ENCODE data around the gene TAF11L8. TPM values are rescaled to one million over a fixed set of nuclear protein-coding genes. Genes with fewer than 3 reads are reported as not detected.

Gene TAF11L8
- total and polyA plus RNA-seq, 4 experiments from 2014 or later, result not detected

Other genes starting within 250 kb of the TAF11L8 start
- not detected for gene TAF11L2, start 92.7 kb downstream of the TAF11L8 start, total RNA-seq
- gene TAF11L2, start 92.7 kb downstream of the TAF11L8 start, polyA plus RNA-seq, result not detected
- not detected for gene TAF11L3, start 72.6 kb downstream of the TAF11L8 start, total RNA-seq
- not detected for gene TAF11L3, start 72.6 kb downstream of the TAF11L8 start, polyA plus RNA-seq
- gene TAF11L4, start 69.2 kb downstream of the TAF11L8 start, total RNA-seq, result not detected
- not detected for gene TAF11L4, start 69.2 kb downstream of the TAF11L8 start, polyA plus RNA-seq
- not detected for gene TAF11L5, start 65.7 kb downstream of the TAF11L8 start, total RNA-seq
- not detected for gene TAF11L5, start 65.7 kb downstream of the TAF11L8 start, polyA plus RNA-seq
- gene TAF11L6, start 62.3 kb downstream of the TAF11L8 start, total RNA-seq, result not detected
- not detected for gene TAF11L6, start 62.3 kb downstream of the TAF11L8 start, polyA plus RNA-seq
- gene TAF11L7, start 5.2 kb downstream of the TAF11L8 start, total RNA-seq, result not detected
- not detected for gene TAF11L7, start 5.2 kb downstream of the TAF11L8 start, polyA plus RNA-seq
- gene TAF11L9, start 3.4 kb upstream of the TAF11L8 start, total RNA-seq, result not detected
- not detected for gene TAF11L9, start 3.4 kb upstream of the TAF11L8 start, polyA plus RNA-seq
- not detected for gene TAF11L10, start 6.9 kb upstream of the TAF11L8 start, total RNA-seq
- gene TAF11L10, start 6.9 kb upstream of the TAF11L8 start, polyA plus RNA-seq, result not detected
- gene TAF11L11, start 13.2 kb upstream of the TAF11L8 start, total RNA-seq, result not detected
- not detected for gene TAF11L11, start 13.2 kb upstream of the TAF11L8 start, polyA plus RNA-seq
- not detected for gene TAF11L12, start 19.4 kb upstream of the TAF11L8 start, total RNA-seq
- not detected for gene TAF11L12, start 19.4 kb upstream of the TAF11L8 start, polyA plus RNA-seq
- gene TAF11L13, start 41.1 kb upstream of the TAF11L8 start, total RNA-seq, result not detected
- gene TAF11L13, start 41.1 kb upstream of the TAF11L8 start, polyA plus RNA-seq, result not detected
- gene TAF11L14, start 43.5 kb upstream of the TAF11L8 start, total RNA-seq, result not detected
- not detected for gene TAF11L14, start 43.5 kb upstream of the TAF11L8 start, polyA plus RNA-seq